ENCODE data around the gene HABP2. TPM values are rescaled to one million over a fixed set of nuclear protein-coding genes. Genes with fewer than 3 reads are reported as not detected.

HABP2 gene
- total RNA-seq, 4 donors from 2014 or later, result not detected

DNA sequence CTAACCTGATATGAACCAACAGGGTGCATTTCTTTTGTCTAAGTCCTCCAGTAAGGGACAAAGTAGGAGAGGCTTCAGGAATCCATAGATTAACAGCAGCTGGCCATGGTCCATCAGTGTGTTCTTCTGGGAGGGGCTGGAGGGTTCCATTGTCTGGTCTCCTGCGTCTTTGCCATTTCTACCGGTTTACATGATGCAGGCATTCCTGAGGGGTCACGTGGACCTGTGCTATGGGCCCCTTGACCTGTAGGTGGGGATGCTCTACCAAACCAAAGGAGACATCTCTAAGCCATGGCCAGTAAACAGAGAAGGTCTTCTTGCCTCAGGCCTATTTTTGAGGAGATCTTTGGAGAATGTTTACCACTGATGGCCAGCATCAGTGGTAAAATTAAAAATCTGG is 28.7 kb upstream of the HABP2 start:
- intact Hi-C loops (cut with DNase I), result loop anchor here (5.0 kb wide), 1 partner anchor 82 kb away; no protein-coding TSS in a partner anchor
- no peaks in the 10 kb centered on the region for H3K27me3 ChIP-seq
- no peaks in the 10 kb centered on the region for H3K9me3 ChIP-seq
- TF ChIP-seq, protein P1, sequence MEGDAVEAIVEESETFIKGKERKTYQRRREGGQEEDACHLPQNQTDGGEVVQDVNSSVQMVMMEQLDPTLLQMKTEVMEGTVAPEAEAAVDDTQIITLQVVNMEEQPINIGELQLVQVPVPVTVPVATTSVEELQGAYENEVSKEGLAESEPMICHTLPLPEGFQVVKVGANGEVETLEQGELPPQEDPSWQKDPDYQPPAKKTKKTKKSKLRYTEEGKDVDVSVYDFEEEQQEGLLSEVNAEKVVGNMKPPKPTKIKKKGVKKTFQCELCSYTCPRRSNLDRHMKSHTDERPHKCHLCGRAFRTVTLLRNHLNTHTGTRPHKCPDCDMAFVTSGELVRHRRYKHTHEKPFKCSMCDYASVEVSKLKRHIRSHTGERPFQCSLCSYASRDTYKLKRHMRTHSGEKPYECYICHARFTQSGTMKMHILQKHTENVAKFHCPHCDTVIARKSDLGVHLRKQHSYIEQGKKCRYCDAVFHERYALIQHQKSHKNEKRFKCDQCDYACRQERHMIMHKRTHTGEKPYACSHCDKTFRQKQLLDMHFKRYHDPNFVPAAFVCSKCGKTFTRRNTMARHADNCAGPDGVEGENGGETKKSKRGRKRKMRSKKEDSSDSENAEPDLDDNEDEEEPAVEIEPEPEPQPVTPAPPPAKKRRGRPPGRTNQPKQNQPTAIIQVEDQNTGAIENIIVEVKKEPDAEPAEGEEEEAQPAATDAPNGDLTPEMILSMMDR (IDR thresholded peaks at IDR 0.05), result no peak
- no peak for TF ChIP-seq POLR2A (IDR thresholded peaks at IDR 0.05)
- DNase-seq, result no peak
- H3K27ac ChIP-seq, result no peak overlapping the region
- peaks cover 3 to 9% of the 10 kb centered on the region in 2 donors for H3K4me1 ChIP-seq
- H3K4me3 ChIP-seq (replicated peaks in 1 of 3), result no peak overlapping the region
- H3K36me3 ChIP-seq, result no peaks in the 10 kb centered on the region
- WGBS, 2 donors, result 76 to 87% methylated on average over 3 of the region's 3 CpGs

DNA sequence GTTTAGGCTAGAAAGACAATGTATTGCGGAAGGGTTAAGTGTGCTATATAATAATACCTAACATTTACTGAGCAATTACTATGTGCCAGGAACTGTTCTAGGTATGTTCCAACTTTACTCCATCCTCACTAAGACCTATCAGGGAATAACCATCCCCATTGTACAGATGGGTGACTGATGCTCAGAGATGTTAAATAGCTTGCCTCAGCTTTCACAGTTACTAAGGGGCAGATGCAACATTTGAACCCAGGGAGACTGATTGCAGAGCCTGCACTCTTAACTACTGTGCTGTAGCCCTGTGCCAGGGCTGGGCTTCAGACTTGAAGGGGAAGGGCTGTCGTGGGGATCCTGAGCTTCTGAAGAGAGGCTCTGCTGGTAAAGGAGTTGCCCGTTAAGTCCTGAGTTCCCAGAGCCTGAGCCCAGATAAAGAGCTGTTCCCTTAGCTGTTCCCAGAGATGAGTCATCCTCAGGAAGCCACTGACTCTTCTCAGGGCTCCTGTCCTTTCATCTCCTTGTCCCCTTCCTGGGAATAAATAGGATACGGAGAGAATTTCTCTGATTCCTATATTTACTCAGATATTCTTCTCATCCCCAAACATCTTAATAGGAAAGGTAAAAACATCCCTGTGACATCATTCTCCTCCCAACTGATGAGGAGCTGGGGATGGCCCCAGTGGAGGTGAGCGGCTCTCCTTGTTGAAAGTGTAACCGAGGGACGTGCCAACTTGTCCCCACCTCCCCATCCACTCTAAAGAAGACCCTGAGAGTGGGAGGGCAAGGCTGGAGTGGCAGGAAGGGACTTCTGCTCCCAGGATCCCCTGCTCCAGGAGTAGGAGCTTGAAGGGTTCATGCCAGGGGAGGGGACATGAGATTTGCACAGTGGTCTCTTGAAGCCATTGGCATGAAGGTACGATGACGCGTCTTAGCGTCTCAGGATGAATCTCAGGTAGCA is 28.0 kb upstream of the HABP2 start:
- Histone ChIP-seq H3K4me1 (peaks cover 3 to 9% of the 10 kb centered on the region in 2 donors), H3K4me3 (replicated peaks in 1 of 3) (no peak overlapping the region), H3K27me3 (no peaks in the 10 kb centered on the region), H3K9me3 (no peaks in the 10 kb centered on the region), H3K36me3 (no peaks in the 10 kb centered on the region), H3K27ac (no peak overlapping the region)
- no peak for DNase-seq
- WGBS, 2 donors, result 85 to 89% methylated on average over 11 of the region's 11 CpGs
- no peak for TF ChIP-seq POLR2A (IDR thresholded peaks at IDR 0.05)
- TF ChIP-seq, protein P1 (IDR thresholded peaks at IDR 0.05), result no peak
- intact Hi-C loops (cut with DNase I), result loop anchor here (5.0 kb wide), 1 partner anchor 83 kb away; no protein-coding TSS in a partner anchor

DNA sequence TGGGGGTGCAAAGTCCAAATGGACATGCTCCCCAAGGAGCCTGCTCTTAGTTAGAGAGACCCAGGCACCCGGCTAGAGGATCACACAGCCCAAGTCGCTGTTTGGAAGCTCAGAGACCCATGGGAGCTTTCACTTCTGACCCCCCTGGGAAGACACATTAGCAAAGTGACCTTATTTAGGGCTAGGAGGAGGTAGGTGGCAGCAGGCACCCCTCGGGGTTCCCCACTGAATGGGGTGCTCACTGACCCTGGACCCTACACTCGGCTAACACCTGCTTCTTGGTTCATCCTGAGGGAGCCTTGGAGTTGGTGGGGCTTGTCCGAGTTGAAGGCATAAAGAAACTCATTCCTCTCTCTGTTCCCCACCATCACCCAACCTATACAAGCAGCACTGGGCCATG is 27.1 kb upstream of the HABP2 start:
- DNase-seq, result no peak
- intact Hi-C loops (cut with DNase I), result no loop called here
- Histone ChIP-seq H3K4me3 (replicated peaks in 1 of 3) (no peak overlapping the region), H3K27ac (no peak overlapping the region), H3K9me3 (no peaks in the 10 kb centered on the region), H3K36me3 (no peaks in the 10 kb centered on the region), H3K4me1 (peaks cover 2 to 4% of the 10 kb centered on the region in 2 donors), H3K27me3 (no peaks in the 10 kb centered on the region)
- 88% methylated on average over 3 to 5 of the region's 5 CpGs for WGBS, 2 donors
- no peak for TF ChIP-seq POLR2A (IDR thresholded peaks at IDR 0.05)
- TF ChIP-seq, protein P1 (IDR thresholded peaks at IDR 0.05), result no peak

DNA sequence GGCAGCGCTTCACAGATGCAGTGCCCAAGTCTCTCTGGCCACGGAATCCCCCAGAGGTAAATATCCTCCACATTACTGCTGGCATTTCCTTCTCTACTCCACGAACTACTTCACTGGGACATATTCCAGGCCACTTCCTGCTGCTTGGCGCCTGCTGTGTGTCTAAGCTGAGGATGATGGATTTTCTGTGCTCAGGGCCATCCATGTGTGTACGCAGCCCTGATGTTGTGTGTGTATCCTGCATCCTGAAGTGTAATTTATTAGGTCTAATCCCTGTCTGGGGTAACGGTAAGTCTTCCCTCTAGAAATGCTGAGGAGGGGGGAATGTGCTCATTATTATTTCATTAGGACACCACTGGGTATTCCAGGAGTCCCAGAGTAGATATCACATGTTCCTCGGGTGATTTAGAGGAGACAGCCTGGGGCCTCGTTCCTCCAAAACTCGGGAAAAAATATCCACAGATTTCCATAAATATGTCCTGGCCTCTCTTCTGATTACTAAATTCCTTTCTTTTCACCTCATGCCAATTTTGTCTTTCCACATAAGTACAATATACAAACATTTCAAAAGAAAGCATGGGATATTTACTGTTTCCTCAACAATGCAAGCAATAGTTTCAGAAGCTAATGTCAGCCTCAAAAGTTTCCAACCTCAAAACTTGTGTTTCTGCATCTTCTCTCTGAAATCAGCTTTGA is 25.5 kb upstream of the HABP2 start:
- no peak for DNase-seq
- 61 to 66% methylated on average over 9 of the region's 9 CpGs for WGBS, 2 donors
- intact Hi-C loops (cut with DNase I), result no loop called here

DNA sequence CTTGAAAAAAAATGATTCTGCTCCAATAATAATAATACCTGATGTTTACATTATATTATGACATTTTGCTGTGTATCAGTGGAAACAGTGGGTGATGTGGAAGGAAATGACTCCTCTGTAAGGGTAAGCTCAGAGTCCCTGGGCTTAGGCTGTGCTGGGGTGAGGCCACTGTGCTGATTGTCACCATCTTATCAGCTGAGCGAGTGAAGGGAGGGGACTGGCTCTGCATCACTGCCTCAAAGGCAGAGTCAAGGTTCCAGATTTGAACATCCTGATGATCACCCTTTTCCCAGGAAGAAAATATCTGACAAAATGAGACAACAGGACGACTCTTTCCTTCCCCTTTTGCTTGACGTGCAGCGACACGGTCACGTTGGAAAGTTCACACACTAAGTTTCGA is 24.0 kb upstream of the HABP2 start:
- no peak overlapping the region for H3K27ac ChIP-seq
- 90 to 93% methylated on average over 7 of the region's 7 CpGs for WGBS, 2 donors
- H3K4me1 ChIP-seq, result no peaks in the 10 kb centered on the region
- H3K36me3 ChIP-seq, result no peaks in the 10 kb centered on the region
- DNase-seq, result no peak
- no peak overlapping the region for H3K4me3 ChIP-seq (replicated peaks in 1 of 3)
- H3K9me3 ChIP-seq, result no peaks in the 10 kb centered on the region
- intact Hi-C loops (cut with DNase I), result no loop called here
- TF ChIP-seq POLR2A (IDR thresholded peaks at IDR 0.05), result no peak
- TF ChIP-seq, protein P1 (IDR thresholded peaks at IDR 0.05), result no peak
- H3K27me3 ChIP-seq, result no peaks in the 10 kb centered on the region

More for the DNA sequence above, 25.5 kb upstream of the HABP2 start:
- Histone ChIP-seq H3K9me3 (no peaks in the 10 kb centered on the region), H3K27ac (no peak overlapping the region), H3K27me3 (no peaks in the 10 kb centered on the region), H3K36me3 (no peaks in the 10 kb centered on the region), H3K4me1 (no peaks in the 10 kb centered on the region), H3K4me3 (replicated peaks in 1 of 3) (no peak overlapping the region)
- no peak for TF ChIP-seq POLR2A (IDR thresholded peaks at IDR 0.05)
